ENCODE data around the gene VPS33A. TPM values are rescaled to one million over a fixed set of nuclear protein-coding genes. Genes with fewer than 3 reads are reported as not detected.
A peak's percentile ranks its signal among the peaks of the same experiment; 100 is the strongest.

VPS33A gene
- total RNA-seq, 3 donors from 2014 or later: 13.4 to 17.4 (median 14.4) TPM

DNA sequence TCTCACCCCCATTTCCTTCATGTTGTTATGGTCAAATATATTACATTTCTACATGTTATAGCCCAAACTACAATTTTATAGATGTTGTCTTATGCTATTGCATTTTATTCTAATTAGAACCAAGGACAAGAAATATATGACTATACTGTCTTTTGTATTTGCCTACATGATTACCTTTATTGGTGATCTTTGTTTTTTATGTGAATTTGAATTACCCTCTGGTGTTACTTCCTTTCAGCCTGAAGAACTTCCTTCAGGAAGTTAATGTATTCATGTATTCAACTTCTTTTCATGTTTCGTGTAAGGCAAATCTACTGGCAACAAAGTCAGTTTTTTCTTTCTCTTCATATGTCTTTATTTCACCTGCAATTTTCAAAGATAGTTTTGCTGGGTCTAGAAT lies 71.5 kb downstream of the VPS33A start:
- intact Hi-C loops (cut with DNase I; ENCODE audit: low total_unique reads): no loop called here

DNA sequence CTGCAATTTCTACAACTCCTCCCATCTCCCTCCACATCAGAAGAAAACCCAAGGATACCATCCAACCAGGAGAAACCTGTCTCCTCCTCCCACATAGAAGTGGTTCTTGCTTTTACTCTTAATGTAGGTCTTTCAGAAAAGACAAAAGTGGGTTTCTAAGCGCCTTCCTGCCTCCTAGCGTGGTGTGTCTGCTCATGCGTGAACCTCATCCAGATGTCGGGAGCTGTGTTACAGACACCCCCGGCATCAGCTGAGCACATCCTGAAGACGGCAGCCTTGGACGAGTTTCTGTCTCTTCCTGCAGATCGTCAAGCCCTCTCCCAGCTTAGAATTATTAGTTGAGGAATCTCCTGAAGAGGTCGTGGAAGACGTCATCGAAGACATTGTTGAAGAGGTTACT lies 73.9 kb downstream of the VPS33A start:
- Histone ChIP-seq H3K36me3 (no peaks in the 10 kb centered on the region), H3K27me3 (no peaks in the 10 kb centered on the region), H3K9me3 (no peaks in the 10 kb centered on the region), H3K4me1 (no peaks in the 10 kb centered on the region), H3K27ac (no peak overlapping the region), H3K4me3 (no peak overlapping the region)
- intact Hi-C loops (cut with DNase I; ENCODE audit: low total_unique reads): no loop called here
- no peak for DNase-seq (ENCODE audit: low spot score in 2 of 2)
- TF ChIP-seq, protein P1, sequence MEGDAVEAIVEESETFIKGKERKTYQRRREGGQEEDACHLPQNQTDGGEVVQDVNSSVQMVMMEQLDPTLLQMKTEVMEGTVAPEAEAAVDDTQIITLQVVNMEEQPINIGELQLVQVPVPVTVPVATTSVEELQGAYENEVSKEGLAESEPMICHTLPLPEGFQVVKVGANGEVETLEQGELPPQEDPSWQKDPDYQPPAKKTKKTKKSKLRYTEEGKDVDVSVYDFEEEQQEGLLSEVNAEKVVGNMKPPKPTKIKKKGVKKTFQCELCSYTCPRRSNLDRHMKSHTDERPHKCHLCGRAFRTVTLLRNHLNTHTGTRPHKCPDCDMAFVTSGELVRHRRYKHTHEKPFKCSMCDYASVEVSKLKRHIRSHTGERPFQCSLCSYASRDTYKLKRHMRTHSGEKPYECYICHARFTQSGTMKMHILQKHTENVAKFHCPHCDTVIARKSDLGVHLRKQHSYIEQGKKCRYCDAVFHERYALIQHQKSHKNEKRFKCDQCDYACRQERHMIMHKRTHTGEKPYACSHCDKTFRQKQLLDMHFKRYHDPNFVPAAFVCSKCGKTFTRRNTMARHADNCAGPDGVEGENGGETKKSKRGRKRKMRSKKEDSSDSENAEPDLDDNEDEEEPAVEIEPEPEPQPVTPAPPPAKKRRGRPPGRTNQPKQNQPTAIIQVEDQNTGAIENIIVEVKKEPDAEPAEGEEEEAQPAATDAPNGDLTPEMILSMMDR (IDR thresholded peaks at IDR 0.05): no peak
- TF ChIP-seq POLR2A (IDR thresholded peaks at IDR 0.05) (no peak), POLR2AphosphoS5 (IDR thresholded peaks at IDR 0.05) (no peak)

More for the DNA sequence above, 71.5 kb downstream of the VPS33A start:
- TF ChIP-seq POLR2AphosphoS5 (IDR thresholded peaks at IDR 0.05) (no peak), POLR2A (IDR thresholded peaks at IDR 0.05) (no peak)
- TF ChIP-seq, protein P1 (IDR thresholded peaks at IDR 0.05): no peak
- Histone ChIP-seq H3K4me1 (no peaks in the 10 kb centered on the region), H3K9me3 (no peaks in the 10 kb centered on the region), H3K27ac (no peak overlapping the region), H3K4me3 (no peak overlapping the region), H3K36me3 (no peaks in the 10 kb centered on the region), H3K27me3 (no peaks in the 10 kb centered on the region)
- no peak for DNase-seq (ENCODE audit: low spot score in 2 of 2)

GRCh38 chr12:122190842-122191668 lies 75.2 kb downstream of the VPS33A start:
- no peak for DNase-seq (ENCODE audit: low spot score in 2 of 2)
- H3K27me3 ChIP-seq: no peaks in the 10 kb centered on the region

DNA sequence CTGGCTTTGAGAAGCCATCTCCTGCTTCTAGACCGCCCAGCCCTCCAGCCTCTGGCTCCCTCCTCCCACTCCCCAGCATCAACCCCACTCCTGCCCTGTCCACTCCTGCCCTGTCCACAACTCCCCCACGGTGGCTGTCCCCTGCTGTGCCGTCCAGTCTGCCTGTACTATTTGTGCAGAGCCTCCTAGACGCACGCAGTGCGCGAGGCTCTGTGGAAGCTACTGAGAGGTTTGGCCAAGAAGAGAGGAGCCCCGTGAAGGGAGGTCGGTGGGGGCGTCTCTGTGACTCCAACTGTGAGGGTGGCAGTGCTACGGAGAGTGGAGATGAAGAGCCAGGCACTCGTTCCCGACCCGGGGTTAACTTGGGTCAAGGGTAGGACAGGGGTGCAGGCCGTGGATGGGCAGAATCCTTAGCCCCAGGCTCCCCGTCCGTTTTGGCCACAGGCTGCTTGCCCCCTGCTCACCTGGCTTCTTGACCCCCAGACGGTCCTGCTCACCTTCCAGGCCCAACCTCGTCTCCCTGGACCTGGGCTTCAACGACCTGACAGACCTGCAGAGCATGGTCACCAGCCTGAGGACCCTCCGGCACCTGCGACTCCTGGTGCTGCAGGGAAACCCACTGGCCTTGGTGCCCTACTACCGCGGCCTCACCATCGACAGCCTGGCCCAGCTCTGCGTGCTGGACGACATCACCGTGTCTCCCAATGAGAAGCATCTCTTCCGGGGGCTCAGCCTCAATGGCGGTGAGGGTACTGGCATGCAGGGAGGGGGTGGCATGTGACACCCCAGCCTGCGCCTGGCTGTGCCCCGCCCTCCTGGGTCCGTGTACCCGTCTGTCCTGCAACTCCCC lies 76.4 kb downstream of the VPS33A start:
- H3K4me3 ChIP-seq: no peak overlapping the region
- TF ChIP-seq, protein P1 (IDR thresholded peaks at IDR 0.05): no peak
- no peak for TF ChIP-seq POLR2AphosphoS5 (IDR thresholded peaks at IDR 0.05)
- no peak for TF ChIP-seq POLR2A (IDR thresholded peaks at IDR 0.05)
- intact Hi-C loops (cut with DNase I; ENCODE audit: low total_unique reads): no loop called here
- no peaks in the 10 kb centered on the region for H3K4me1 ChIP-seq
- DNase-seq (ENCODE audit: low spot score in 2 of 2): no peak
- no peak overlapping the region for H3K27ac ChIP-seq
- H3K27me3 ChIP-seq: no peaks in the 10 kb centered on the region
- no peaks in the 10 kb centered on the region for H3K9me3 ChIP-seq
- H3K36me3 ChIP-seq: no peaks in the 10 kb centered on the region

More at GRCh38 chr12:122190842-122191668, 75.2 kb downstream of the VPS33A start:
- H3K36me3 ChIP-seq: no peaks in the 10 kb centered on the region
- no peaks in the 10 kb centered on the region for H3K4me1 ChIP-seq
- no peaks in the 10 kb centered on the region for H3K9me3 ChIP-seq
- intact Hi-C loops (cut with DNase I; ENCODE audit: low total_unique reads): no loop called here
- H3K4me3 ChIP-seq: no peak overlapping the region
- TF ChIP-seq POLR2AphosphoS5 (IDR thresholded peaks at IDR 0.05): no peak
- TF ChIP-seq, protein P1 (IDR thresholded peaks at IDR 0.05): peak in 2 of 3 donors; percentile 47 to 56
- H3K27ac ChIP-seq: no peak overlapping the region

GRCh38 chr12:122187466-122187865 lies 78.8 kb downstream of the VPS33A start:
- Histone ChIP-seq H3K4me1 (no peaks in the 10 kb centered on the region), H3K4me3 (no peak overlapping the region), H3K27ac (no peak overlapping the region), H3K36me3 (no peaks in the 10 kb centered on the region), H3K27me3 (no peaks in the 10 kb centered on the region), H3K9me3 (no peaks in the 10 kb centered on the region)
- TF ChIP-seq, protein P1 (IDR thresholded peaks at IDR 0.05): no peak
- TF ChIP-seq POLR2AphosphoS5 (IDR thresholded peaks at IDR 0.05) (no peak), POLR2A (IDR thresholded peaks at IDR 0.05) (no peak)
- no peak for DNase-seq (ENCODE audit: low spot score in 2 of 2)
- intact Hi-C loops (cut with DNase I; ENCODE audit: low total_unique reads): no loop called here
